NCI-H345 (cell line): ENCODE measurements around the gene CLEC4C.

Experiments used
- DNase-seq: peaks from one replicate; lab custom pipeline; 2025; lab: John Stamatoyannopoulos, UW

CLEC4C gene

GRCh38 chr12:7723926-7724325 lies 23.2 kb downstream of the CLEC4C start:
- no peak for DNase-seq

- DNase-seq, result no peak
These were observed 27.0 kb downstream of the CLEC4C start for GRCh38 chr12:7719946-7720730.

GRCh38 chr12:7716381-7716780 lies 30.8 kb downstream of the CLEC4C start:
- no peak for DNase-seq

- no peak for DNase-seq
These were observed 34.2 kb downstream of the CLEC4C start for GRCh38 chr12:7712841-7713442.

GRCh38 chr12:7711133-7711532 lies 36.0 kb downstream of the CLEC4C start, which contains the start of gene DPPA3:
DPPA3 (plus strand) TSS chr12:7711433; CDS start chr12:7711571, 138 bp downstream.
- DNase-seq, result no peak

- no peak for DNase-seq
These were observed 37.1 kb downstream of the CLEC4C start for GRCh38 chr12:7709969-7710675.

- no peak for DNase-seq
These were observed 41.3 kb downstream of the CLEC4C start for GRCh38 chr12:7705846-7706245.

GRCh38 chr12:7695566-7696197 lies 51.5 kb downstream of the CLEC4C start, which contains the start of gene GDF3:
GDF3 (minus strand) TSS chr12:7695775; CDS start chr12:7695728, 47 bp downstream.
- no peak for DNase-seq

GRCh38 chr12:7695237-7695560 lies 52.0 kb downstream of the CLEC4C start:
- no peak for DNase-seq

GRCh38 chr12:7694556-7695236 lies 52.5 kb downstream of the CLEC4C start:
- DNase-seq, result no peak

GRCh38 chr12:7693793-7694192 lies 53.4 kb downstream of the CLEC4C start:
- DNase-seq, result no peak

GRCh38 chr12:7681535-7681934 lies 65.6 kb downstream of the CLEC4C start:
- no peak for DNase-seq
